Astrocyte of the spinal cord (primary cell): ENCODE data around the gene REEP6.
A peak's percentile ranks its signal among the peaks of the same experiment; 100 is the strongest.
"Not testable (repeated sequence)": the region's sequence is repeated elsewhere in the genome, so short reads cannot be mapped to it uniquely, and the experiment has no call there.

Source experiments
- DNase-seq: peaks from one replicate; pipeline ENCODE4 v3.0.0; 2011; ENCODE audit warnings: low read depth, low spot score
- H3K4me3 ChIP-seq: 2 replicates; pipeline ENCODE4 v1.5.1; 2011; ENCODE audit warnings: low read depth, mild to moderate bottlenecking, low read length, moderate library complexity
- in situ Hi-C: cut with HindIII; loops from 2 replicates; pipeline ENCODE4 v1.10.0; 2017; ENCODE audit warnings: low sequenced_read_pairs
- TF ChIP-seq, protein P1 (sequence below): IDR thresholded peaks from 2 replicates; pipeline ENCODE4 v1.5.1; 2012; ENCODE audit warnings: low read depth, mild to moderate bottlenecking, low read length, inconsistent platforms

The REEP6 gene

DNA sequence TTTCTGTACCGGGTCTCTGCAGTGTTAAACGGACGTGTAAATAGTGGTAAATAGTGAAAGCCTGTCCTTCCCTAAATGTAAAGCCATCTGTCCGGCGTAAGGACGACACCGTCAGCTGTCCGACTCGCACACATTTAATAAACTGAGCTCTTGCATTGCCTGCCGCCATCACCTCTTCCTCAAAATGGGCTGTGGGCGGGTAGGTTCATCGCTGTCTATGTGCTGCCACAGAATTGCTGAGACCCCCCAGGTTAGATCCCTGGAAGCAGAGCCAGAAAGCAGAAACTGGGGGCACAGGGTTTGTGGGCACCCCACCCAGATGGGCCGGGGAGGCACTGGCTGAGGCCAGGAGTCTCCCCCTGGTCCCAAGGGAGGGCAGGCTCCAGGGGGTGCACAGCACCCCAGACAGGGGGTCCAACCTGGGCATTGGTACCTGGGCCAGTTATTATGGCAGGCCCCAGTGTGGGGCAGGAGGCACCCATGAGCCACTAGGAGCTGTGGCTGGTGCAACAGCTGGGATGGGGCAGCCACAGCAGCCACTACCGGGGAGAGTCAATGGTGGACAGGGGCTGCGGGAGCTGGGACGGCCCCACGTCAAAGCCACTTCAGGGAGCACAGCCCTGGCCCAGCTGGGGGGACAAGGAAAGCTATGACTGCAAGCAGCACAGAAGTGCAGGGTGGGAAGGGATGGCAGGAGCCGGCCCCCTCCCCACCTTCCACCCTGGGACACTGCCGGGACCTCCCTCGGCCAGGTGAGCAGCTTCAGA lies 17.7 kb upstream of the REEP6 start:
- TF ChIP-seq, protein P1, sequence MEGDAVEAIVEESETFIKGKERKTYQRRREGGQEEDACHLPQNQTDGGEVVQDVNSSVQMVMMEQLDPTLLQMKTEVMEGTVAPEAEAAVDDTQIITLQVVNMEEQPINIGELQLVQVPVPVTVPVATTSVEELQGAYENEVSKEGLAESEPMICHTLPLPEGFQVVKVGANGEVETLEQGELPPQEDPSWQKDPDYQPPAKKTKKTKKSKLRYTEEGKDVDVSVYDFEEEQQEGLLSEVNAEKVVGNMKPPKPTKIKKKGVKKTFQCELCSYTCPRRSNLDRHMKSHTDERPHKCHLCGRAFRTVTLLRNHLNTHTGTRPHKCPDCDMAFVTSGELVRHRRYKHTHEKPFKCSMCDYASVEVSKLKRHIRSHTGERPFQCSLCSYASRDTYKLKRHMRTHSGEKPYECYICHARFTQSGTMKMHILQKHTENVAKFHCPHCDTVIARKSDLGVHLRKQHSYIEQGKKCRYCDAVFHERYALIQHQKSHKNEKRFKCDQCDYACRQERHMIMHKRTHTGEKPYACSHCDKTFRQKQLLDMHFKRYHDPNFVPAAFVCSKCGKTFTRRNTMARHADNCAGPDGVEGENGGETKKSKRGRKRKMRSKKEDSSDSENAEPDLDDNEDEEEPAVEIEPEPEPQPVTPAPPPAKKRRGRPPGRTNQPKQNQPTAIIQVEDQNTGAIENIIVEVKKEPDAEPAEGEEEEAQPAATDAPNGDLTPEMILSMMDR = no peak
- in situ Hi-C loops = no loop called here
- DNase-seq = no peak
- no peak overlapping the region for H3K4me3 ChIP-seq

DNA sequence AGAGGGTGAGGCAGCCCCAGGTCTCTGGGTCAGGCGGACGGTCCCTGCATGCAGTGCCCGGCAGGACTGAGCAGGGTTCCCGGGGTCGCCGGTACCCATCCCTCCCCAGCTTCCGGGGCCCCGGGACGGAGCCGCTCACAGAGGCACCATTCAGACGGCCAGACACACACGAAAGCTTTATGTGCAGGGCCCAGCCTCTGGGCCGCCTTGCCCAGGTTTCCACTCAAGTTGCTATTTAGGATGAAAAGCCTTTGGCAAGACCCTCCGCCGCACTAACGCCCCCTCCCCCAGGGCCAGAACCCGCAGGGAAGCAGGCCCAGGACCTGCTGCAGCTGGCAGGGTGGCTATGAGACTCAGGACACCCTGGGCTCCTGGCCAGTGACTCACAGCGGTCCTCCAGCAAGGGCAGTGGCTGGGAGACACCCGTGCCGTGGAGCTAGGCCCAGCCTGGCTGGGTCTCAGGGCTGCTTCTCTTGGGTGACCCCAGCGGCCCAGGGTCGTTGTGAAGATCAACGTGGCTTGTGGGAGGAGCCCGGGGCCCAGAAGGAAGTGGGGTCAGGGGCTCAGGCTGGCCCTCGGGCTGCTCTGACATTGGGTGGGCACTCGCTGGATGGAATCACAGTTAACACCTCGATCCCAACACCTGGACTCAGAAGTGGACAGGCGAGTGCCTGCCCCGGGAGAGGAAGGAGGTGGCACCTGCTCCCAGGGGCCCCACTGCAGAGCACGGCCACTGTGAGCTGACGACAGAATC lies 16.8 kb upstream of the REEP6 start:
- in situ Hi-C loops = no loop called here
- DNase-seq = peak; percentile 22
- no peak overlapping the region for H3K4me3 ChIP-seq
- TF ChIP-seq, protein P1 = no peak

DNA sequence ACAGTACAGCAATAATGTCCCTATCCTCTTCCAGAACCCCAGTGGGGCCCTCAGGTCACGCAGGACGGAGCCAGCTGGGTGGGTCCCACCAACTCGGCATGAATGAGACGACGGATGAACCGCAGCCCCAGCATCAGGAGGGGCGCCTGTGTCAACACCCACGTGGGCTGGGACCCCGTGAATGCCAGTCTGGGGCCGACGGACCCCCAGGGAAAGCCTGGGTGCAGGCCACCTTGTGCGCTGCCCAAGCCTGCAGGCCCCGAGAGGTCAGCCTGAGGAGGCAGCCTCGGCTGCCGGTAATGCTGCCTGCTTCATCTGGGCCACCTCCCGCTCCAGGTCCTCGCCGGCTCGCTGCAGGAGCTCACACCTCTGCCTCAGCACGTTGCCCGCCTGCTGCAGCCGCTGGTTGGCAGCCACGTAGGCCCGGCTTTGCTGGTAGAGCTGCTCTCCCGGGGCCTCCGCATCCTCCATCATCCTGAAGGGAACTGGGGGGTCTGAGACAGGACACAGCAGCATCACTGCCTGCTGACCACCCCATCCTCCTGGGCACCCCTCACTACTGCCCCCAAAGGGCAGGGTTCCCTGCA lies 16.1 kb upstream of the REEP6 start:
- TF ChIP-seq, protein P1 = no peak
- in situ Hi-C loops = no loop called here

DNA sequence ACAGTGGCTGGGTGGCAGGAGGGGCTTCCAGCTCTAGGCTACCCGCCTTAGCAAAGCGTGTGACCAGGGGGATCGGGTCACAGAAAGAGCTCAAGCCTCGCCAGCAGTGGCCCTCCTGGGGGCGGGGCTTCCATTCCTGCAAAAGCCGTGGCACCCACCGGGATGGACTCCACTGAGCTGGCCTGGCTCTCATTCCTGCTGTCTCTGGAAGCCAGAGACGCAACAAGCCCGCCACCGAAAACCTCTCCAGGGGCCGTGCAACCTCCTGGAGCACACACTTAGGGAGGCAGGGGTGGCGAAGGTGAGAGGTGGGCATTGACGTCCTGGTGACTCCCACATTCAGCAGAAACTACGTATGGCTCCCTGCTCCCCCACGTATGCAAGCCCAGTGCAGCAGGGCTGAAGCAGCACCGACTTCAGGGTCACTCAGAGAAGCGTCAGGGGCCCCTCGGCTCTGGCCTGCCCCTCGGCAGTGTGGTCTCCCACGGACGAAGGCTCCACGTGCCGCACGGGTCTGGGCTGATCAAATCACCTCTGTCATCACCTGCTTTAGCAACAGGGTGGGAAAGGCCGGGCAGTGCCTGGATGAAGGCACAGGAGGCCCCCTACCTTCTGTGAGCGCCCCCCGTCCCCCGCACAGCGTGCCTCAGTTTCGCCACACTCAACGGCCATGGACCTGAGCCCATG lies 15.1 kb upstream of the REEP6 start:
- in situ Hi-C loops = no loop called here
- TF ChIP-seq, protein P1 = no peak
- H3K4me3 ChIP-seq = no peak overlapping the region
- no peak for DNase-seq

More for the DNA sequence above, 16.1 kb upstream of the REEP6 start:
- H3K4me3 ChIP-seq = no peak overlapping the region
- DNase-seq = no peak

DNA sequence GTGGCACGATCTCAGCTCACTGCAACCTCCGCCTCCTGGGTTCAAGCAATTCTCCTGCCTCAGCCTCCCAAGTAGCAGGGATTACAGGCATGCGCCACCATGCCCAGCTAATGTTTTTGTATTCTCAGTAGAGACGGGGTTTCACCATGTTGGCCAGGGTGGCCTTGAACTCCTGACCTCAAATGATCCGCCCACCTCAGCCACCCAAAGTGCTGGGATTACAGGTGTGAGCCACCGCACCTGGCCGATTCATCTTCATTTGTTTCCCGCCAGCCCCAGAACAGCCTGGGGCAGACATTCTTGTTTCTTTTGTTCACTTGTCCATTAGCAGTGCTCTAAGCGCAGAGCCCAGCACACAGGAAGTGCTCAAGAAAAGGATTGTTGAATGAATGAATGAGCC lies 13.9 kb upstream of the REEP6 start:
- in situ Hi-C loops = not testable (repeated sequence)

DNA sequence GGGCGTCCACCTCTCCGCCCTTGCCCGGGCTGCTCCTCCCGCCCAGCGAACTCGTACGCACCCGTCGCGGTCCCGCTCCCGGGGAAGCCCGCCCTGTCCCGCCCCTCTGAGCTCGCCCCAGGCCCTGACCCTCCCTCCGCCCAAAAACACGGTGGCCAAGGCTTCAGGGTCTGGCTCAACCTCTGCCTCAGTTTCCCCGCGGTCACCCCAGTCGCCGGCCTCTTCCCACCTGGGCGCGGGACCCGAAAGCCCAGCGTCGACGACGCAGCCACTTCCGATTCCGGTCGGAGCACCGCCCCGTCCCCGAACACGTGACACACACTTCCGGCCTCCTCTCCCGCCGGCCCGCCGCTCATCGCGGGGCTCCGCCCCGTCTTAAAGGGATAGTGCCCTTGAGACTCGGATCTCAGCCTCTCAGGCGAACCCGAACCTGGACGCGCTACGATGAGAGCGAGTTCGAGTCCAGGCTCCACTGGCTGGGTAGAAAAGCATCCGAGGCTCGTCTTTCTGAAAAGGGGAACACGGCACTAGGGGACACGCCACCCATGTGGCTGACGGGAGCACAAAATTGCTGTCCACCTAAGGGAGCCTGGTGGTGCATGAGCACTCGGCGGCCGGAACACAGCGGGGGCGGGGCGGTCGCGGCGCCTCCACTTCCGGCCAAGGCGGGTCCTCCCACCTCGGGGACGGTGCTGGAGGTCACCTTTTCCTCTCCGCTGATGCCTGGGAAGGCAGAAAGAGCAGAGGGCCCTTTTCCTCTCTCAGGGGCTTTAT lies 11.9 kb upstream of the REEP6 start, which contains the start of gene C19orf25:
Gene C19orf25 (minus strand): TSS at position 282 of the 774 bp plus-strand sequence. CDS start 312 bp downstream, outside the sequence.
- in situ Hi-C loops = no loop called here
- peak within 1 kb of the TSS; percentile 86 for H3K4me3 ChIP-seq
- TF ChIP-seq, protein P1 = no peak
- DNase-seq = peak; percentile 95

More for the DNA sequence above, 13.9 kb upstream of the REEP6 start:
- DNase-seq, H3K4me3 ChIP-seq: not testable (repeated sequence)
